AG09309 (cell line): ENCODE measurements around the gene SCGN.

ENCODE experiments used
- DNase-seq: peaks from one replicate; pipeline ENCODE4 v3.0.0-alpha.2; 2010; ENCODE audit warnings: low read depth
- H3K4me3 ChIP-seq: 2 replicates; pipeline ENCODE4 v1.5.1; 2011; ENCODE audit warnings: mild to moderate bottlenecking, low read depth, low read length, moderate library complexity; ENCODE audit not compliant: control insufficient read depth
- TF ChIP-seq, protein P1 (sequence below): IDR thresholded peaks from 2 replicates; pipeline ENCODE4 v1.5.1; 2011; ENCODE audit warnings: mild to moderate bottlenecking, low read depth, low read length, inconsistent platforms; ENCODE audit not compliant: insufficient read depth, control insufficient read depth; ENCODE audit errors: missing control alignments

The SCGN gene

DNA sequence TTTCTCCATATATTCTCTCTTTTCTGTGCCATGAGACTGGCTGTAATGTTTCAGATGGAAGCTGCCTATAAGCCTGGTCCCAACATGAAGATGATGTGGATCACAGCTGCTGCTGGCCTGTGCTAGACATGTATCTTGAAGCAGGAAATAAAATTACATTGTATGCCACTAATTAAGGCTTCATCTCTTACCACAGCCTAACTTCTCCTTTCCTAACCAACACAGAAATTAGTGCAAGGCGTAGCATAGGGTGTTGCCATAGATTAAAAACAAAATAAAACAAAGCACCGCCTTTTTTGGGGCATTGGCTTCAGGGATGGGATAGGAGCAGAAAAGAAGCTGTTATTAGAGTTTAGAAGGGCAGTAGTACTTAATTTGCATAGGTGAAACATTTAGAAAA lies 97.8 kb downstream of the SCGN start:
- DNase-seq = no peak
- TF ChIP-seq, protein P1, sequence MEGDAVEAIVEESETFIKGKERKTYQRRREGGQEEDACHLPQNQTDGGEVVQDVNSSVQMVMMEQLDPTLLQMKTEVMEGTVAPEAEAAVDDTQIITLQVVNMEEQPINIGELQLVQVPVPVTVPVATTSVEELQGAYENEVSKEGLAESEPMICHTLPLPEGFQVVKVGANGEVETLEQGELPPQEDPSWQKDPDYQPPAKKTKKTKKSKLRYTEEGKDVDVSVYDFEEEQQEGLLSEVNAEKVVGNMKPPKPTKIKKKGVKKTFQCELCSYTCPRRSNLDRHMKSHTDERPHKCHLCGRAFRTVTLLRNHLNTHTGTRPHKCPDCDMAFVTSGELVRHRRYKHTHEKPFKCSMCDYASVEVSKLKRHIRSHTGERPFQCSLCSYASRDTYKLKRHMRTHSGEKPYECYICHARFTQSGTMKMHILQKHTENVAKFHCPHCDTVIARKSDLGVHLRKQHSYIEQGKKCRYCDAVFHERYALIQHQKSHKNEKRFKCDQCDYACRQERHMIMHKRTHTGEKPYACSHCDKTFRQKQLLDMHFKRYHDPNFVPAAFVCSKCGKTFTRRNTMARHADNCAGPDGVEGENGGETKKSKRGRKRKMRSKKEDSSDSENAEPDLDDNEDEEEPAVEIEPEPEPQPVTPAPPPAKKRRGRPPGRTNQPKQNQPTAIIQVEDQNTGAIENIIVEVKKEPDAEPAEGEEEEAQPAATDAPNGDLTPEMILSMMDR = no peak
- no peak overlapping the region for H3K4me3 ChIP-seq

DNA sequence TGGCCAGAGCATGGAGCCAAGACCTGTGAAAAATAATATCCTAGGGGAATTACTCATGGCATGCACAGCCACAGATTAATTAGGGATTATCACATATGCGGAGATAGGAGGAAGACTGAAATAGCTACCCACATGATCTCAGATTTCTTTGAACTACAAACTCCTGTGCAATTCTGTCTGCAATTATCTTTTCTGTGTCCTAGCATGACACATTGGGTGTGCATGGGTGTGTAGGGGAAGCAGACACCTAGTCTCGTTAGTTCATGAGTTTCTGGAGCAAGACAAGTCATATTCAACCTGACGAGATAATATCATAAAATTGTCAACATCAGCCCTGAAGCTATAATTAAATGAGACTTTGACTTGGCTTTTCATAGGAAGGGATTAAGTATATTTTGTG lies 98.9 kb downstream of the SCGN start:
- no peak for DNase-seq
- TF ChIP-seq, protein P1 = no peak
- no peak overlapping the region for H3K4me3 ChIP-seq
